GM12875 (cell line): ENCODE results near the gene EML6.
A peak's percentile ranks its signal among the peaks of the same experiment; 100 is the strongest.

Source experiments
- H3K4me3 ChIP-seq: one replicate; pipeline ENCODE4 v1.5.1; 2011; ENCODE audit warnings: low read depth, low read length, control low read depth
- TF ChIP-seq, protein P1 (sequence below): IDR thresholded peaks from 2 replicates; pipeline ENCODE4 v1.5.1; 2011; ENCODE audit warnings: low read depth, mild to moderate bottlenecking, control low read depth, inconsistent platforms, low read length, moderate library complexity, borderline replicate concordance; ENCODE audit not compliant: insufficient read depth

The EML6 gene

DNA sequence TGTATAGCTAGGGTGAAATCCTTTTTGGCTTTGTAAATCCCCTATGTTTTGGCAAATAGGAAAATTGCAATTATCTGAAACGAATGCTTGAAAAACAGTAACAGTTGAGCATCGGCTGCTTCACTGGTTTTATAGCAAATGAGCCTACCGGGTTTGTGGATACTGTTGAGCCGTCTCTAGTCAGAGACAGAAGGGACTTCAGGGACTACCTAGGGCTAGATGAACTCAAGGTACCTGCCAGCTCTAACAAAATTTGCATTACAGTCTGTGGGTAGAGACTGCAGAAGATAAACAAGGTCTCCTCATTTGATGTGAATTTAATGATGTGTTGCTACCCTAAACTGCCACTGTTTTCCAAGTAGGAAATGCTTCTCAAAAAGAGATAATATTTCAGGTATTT is 101.1 kb downstream of the EML6 start:
- no peak overlapping the region for H3K4me3 ChIP-seq
- TF ChIP-seq, protein P1, sequence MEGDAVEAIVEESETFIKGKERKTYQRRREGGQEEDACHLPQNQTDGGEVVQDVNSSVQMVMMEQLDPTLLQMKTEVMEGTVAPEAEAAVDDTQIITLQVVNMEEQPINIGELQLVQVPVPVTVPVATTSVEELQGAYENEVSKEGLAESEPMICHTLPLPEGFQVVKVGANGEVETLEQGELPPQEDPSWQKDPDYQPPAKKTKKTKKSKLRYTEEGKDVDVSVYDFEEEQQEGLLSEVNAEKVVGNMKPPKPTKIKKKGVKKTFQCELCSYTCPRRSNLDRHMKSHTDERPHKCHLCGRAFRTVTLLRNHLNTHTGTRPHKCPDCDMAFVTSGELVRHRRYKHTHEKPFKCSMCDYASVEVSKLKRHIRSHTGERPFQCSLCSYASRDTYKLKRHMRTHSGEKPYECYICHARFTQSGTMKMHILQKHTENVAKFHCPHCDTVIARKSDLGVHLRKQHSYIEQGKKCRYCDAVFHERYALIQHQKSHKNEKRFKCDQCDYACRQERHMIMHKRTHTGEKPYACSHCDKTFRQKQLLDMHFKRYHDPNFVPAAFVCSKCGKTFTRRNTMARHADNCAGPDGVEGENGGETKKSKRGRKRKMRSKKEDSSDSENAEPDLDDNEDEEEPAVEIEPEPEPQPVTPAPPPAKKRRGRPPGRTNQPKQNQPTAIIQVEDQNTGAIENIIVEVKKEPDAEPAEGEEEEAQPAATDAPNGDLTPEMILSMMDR, result no peak

DNA sequence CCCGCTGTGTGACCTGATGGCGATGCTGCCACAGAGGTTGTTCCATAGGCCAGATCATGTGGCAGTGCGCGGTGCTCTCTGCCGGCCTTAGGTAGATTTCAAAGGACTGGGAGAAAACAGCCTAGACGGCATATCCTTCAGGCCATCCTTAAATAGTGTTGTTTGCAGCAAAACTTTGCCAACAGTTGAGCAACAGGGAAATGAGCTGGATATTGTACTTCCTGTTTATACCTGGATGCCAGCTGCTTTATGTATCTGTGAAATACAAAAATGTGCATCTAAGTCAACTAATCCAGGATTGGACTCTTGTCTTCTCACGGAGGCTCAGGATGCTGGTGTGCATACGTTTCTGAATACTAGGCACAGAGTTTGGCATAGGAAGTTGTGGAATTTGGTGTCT is 107.1 kb downstream of the EML6 start:
- TF ChIP-seq, protein P1, result no peak
- H3K4me3 ChIP-seq, result no peak overlapping the region

DNA sequence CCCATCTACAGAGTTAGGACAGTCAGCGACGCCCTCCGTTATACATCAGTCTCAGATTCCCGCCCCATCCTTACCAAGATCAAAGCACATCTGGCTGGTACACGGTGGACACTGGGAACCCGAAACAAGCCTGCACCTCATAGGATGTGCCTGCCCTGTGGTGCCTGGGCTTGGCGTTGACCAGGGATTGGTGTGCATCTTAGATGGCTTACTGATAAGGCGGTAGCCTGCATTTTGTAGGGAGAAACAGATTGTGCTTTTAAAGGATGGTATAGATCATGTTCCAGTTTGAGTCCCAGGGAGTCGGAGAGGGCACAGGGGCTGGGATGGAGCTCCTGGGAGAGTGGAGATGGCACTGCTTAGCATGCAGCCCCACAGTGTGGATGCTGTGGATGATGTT is 108.0 kb downstream of the EML6 start:
- TF ChIP-seq, protein P1, result no peak
- H3K4me3 ChIP-seq, result no peak overlapping the region

DNA sequence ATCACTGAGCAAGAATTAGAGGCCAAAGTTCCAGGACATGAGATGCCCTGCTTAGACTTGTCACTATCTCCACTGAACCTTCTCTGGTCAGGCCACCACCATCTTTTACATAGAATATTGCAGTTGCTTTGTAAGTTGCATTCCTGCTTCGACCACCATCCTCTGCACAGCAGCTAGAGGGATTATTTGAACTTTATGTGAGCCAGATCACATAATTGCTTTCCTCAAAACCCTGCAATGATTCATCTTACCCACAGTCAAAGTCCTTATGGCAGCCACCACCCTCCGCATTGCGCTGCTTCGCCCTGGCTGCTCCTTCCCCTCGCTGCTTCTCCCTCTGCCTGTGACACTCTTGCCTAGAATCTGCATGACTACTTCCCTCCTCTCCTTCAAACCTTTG is 111.3 kb downstream of the EML6 start:
- H3K4me3 ChIP-seq, result no peak overlapping the region
- TF ChIP-seq, protein P1, result no peak

DNA sequence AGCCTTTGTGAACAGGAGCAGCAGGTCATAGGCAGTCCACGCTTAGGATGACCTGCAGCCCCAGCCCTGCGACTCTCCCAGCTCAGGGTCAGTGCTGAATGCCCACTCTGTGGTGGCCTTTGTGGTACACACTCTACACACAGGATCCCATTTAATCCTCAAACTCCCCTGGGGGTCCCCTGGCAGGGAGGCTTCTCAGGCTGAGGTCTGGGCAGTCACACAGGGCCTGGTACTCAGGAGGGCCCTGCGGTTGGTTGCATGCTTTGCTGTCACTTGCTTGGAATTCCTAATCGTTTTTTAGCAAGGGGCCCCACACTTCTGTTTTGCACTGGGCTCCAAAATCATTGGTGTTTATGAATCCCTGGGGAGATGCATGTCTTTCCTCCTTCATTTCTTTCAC is 113.0 kb downstream of the EML6 start:
- H3K4me3 ChIP-seq, result no peak overlapping the region
- TF ChIP-seq, protein P1, result no peak

DNA sequence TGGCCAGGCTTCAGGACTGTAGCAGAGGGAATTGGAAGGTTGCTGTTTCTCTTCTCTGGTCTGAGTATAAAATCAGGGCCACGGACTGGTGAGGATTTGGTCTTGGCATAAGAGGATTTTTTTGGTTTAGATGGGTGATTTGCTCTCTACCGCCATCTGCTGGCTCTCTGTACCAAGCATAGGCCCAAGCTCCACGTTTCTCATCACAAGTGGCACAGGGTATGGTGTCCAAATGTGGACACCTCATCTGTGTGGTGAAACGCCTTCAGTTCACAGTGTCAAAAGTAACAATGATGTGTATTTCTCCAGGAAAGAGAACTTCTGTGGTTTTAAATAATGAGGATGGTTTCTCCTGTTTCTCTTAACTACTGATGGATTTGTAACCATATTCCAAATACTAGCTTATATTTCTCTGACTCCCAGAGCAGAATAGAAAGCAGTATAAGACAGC is 115.1 kb downstream of the EML6 start:
- TF ChIP-seq, protein P1, result peak; percentile 89
- H3K4me3 ChIP-seq, result no peak overlapping the region

DNA sequence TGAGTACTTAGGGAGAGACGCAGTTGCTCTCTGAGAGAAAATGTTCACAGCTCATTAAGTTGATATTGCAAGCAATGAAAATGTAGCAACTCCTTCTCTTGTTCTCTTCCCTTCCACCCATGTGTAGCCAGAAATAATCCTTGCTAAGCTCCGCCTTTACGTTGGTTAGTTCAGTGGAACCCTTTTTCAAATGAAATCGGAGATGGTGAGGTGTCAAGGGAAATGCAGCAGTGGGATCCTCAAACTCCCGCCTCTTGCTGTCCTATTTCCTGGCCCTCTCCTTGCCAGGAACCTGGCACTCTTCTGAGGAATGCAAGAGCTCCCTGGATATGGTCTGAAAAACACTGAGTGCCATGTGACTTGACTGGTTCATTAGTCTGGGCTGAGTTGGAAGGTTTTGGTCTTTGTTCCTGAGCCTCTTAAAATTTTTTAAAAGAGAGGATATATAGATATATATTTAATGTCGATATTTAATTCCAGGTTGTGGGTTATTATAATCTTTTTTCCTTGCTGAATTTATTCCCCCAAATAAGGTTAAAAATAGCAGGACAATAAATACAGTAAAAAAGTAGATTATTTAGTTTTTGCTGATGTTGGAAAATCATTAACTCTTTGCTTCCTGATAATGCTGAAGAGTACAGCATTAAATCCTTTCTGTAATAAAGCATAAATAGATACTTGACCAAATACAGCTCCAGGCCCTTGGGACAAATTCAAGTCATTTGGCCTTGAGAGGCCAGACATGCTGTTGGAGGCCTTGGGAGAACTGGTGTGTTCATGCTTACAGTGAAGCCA is 116.2 kb downstream of the EML6 start:
- TF ChIP-seq, protein P1, result no peak
- no peak overlapping the region for H3K4me3 ChIP-seq
